Suppressor macrophage treated with lipopolysaccharide for 4 hours (primary cell): ENCODE measurements around the gene NANOS1.

ENCODE experiments used
- DNase-seq: peaks from one replicate; pipeline ENCODE4 v3.0.0-alpha.2; 2020

The NANOS1 gene

GRCh38 chr10:119061926-119062325, 32.4 kb downstream of the NANOS1 start:
- no peak for DNase-seq

- DNase-seq: no peak
Measured at GRCh38 chr10:119070395-119071165, 41.1 kb downstream of the NANOS1 start.

GRCh38 chr10:119073584-119073983, 44.1 kb downstream of the NANOS1 start:
- no peak for DNase-seq

- no peak for DNase-seq
Measured at GRCh38 chr10:119078422-119079179, 49.1 kb downstream of the NANOS1 start.

GRCh38 chr10:119079599-119080520, 50.3 kb downstream of the NANOS1 start:
- peak; percentile 89 for DNase-seq

- peak; percentile 98 for DNase-seq
Measured at GRCh38 chr10:119080521-119081259, 51.2 kb downstream of the NANOS1 start, which contains the start of gene EIF3A. EIF3A (minus strand) TSS chr10:119080817; CDS start chr10:119080676, 141 bp downstream.
